Right lobe of liver (tissue), 6 donors: ENCODE measurements around the gene SIK2. TPM values are rescaled to one million over a fixed set of nuclear protein-coding genes. Genes with fewer than 3 reads are reported as not detected.

Experiments
- ATAC-seq, 4 donors: fragments of 200-7000 bp; cut with Tn5 transposase; one replicate each; pipeline ENCODE4 v1.9.1; 2020; ENCODE audit warnings: mild to moderate bottlenecking in 4 of 4, moderate library complexity in 4 of 4
- DNase-seq, 3 donors: peaks; one replicate each; pipeline ENCODE4 v3.0.0-alpha.2; 2020
- H3K27ac ChIP-seq, 3 donors: fragments of 200-600 bp; one replicate each; pipeline ENCODE4 v1.8.0; 2022
- H3K27me3 ChIP-seq, 2 donors: fragments of 200-600 bp; one replicate each; pipeline ENCODE4 v1.8.0; 2022
- H3K36me3 ChIP-seq, 4 donors: fragments of 200-600 bp; sonication (generic) in 1 of 4; one replicate each; pipeline versions ENCODE4 v1.5.1 to v1.8.0; 2017 to 2022; ENCODE audit warnings: control low read depth in 1 of 4
- H3K4me1 ChIP-seq, 4 donors: fragments of 200-600 bp; sonication (generic) in 1 of 4; one replicate each; pipeline versions ENCODE4 v1.5.1 to v1.8.0; 2017 to 2022; ENCODE audit warnings: control low read depth in 1 of 4
- H3K4me3 ChIP-seq, 3 donors: fragments of 200-600 bp; one replicate each; pipeline ENCODE4 v1.8.0; 2022
- H3K9me3 ChIP-seq, 4 donors: fragments of 200-600 bp; sonication (generic) in 1 of 4; one replicate each; pipeline versions ENCODE4 v1.5.1 to v1.8.0; 2017 to 2022; ENCODE audit warnings: control low read depth in 1 of 4
- POLR2A ChIP-seq: fragments of 450-650 bp; IDR thresholded peaks from one replicate; pipeline ENCODE4 v1.6.1; 2017; ENCODE audit warnings: antibody characterized with exemption, mild to moderate bottlenecking
- WGBS: methylation state at CpG from one replicate; pipeline ENCODE4 v1.1.6; 2018; ENCODE audit warnings: low coverage, low lambda C conversion rate; ENCODE audit not compliant: insufficient coverage; ENCODE audit errors: missing lambda C conversion rate; 5-methylcytosine and 5-hydroxymethylcytosine counted together
- intact Hi-C, 2 donors: fragments of 100-400 bp; cut with DNase I; formaldehyde crosslinking; loops; one replicate each; pipeline versions ENCODE4 v1.11.2 to v1.14.1; 2022
- total RNA-seq, 6 experiments: library from RNA; depleted of rRNA in 2 of 6; stranded (reverse); fragments of >200 nt in 2 of 6; fragmentation: NEBNext Ultra II Directional in 3 of 6; extraction: Animal tissue kit (Norgen Biotek cat#: 25700) in 3 of 6; gene quantifications; one replicate each; pipeline versions ENCODE4 v1.1.0 to v1.2.4, GENCODE V29; 2016 to 2023
- TF ChIP-seq, protein P1 (sequence below), 4 donors: fragments of 200-600 bp in 3 of 4; fragments of 450-650 bp in 1 of 4; IDR thresholded peaks; one replicate each; pipeline versions ENCODE4 v1.5.1 to v1.8.0; 2016 to 2022; ENCODE audit warnings: antibody characterized with exemption in 4 of 4, mild to moderate bottlenecking in 2 of 4
- donor health status: DM: no; HTN: yes; CAD: no.
- donor health status: DM: no; HTN: no; CAD: no.
- donor health status: DM: no; HTN: no; CAD: no.
- donor health status: DM: no; HTN: yes; CAD: no.
- donor health status: DM: no; HTN: yes; CAD: no.

Gene SIK2
- total RNA-seq, 6 experiments from 2014 or later = 15.4 to 39.5 (median 26.4) TPM

DNA sequence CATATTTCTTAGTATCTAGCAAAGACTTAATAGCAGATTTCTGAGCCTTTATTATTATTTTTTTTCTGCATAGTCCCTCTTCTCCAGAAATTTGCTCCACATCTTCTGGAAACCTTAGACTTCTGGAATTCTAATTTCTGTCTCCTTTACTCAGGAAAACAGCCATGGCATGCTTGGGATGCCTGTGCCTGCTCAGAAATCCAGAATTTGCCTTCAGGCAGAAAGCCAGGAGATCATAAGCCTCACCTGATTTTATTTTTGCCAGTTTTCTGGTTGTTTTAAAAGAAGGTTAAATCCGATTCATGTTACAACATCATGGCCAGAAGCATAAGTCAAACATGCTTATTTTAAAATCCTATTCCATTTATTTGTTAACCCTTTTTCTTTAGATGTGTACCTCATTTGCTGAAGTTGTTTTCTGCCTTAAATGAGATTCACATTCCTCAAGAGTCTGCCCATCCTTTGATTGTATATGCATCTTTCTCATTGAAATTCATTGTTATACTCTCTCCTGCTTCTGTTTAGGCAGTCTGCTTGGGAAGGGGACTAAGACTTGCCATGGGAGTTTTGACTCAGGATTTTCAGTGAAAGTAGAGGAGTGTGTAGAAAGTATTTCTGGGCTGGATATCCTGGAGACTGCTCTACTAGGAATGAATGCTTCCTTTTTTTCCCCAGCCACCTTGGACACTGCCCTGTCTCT is 37.1 kb downstream of the SIK2 start:
- Histone ChIP-seq H3K27me3 (no peaks in the 10 kb centered on the region), H3K4me1 (peaks cover 0 to 12% (median 6%) of the 10 kb centered on the region in 4 donors), H3K4me3 (no peak overlapping the region), H3K9me3 (no peaks in the 10 kb centered on the region), H3K36me3 (peaks cover 0 to 6% (median 0%) of the 10 kb centered on the region in 4 donors), H3K27ac (no peak overlapping the region)
- ATAC-seq (no peak), DNase-seq (no peak)
- TF ChIP-seq, protein P1, sequence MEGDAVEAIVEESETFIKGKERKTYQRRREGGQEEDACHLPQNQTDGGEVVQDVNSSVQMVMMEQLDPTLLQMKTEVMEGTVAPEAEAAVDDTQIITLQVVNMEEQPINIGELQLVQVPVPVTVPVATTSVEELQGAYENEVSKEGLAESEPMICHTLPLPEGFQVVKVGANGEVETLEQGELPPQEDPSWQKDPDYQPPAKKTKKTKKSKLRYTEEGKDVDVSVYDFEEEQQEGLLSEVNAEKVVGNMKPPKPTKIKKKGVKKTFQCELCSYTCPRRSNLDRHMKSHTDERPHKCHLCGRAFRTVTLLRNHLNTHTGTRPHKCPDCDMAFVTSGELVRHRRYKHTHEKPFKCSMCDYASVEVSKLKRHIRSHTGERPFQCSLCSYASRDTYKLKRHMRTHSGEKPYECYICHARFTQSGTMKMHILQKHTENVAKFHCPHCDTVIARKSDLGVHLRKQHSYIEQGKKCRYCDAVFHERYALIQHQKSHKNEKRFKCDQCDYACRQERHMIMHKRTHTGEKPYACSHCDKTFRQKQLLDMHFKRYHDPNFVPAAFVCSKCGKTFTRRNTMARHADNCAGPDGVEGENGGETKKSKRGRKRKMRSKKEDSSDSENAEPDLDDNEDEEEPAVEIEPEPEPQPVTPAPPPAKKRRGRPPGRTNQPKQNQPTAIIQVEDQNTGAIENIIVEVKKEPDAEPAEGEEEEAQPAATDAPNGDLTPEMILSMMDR (IDR thresholded peaks at IDR 0.05) = no peak
- TF ChIP-seq POLR2A = no peak
- WGBS = 33% methylated on average over 1 of the region's 1 CpG
- intact Hi-C loops = no loop called here

GRCh38 chr11:111641339-111642015 is 39.2 kb downstream of the SIK2 start:
- Histone ChIP-seq H3K27me3 (no peaks in the 10 kb centered on the region), H3K9me3 (no peaks in the 10 kb centered on the region), H3K27ac (no peak overlapping the region), H3K36me3 (peaks cover 0 to 6% (median 0%) of the 10 kb centered on the region in 4 donors), H3K4me1 (peaks cover 0 to 9% (median 2%) of the 10 kb centered on the region in 4 donors), H3K4me3 (no peak overlapping the region)
- ATAC-seq = peak in 1 of 4 donors; percentile 21
- intact Hi-C loops = no loop called here
- no peak for DNase-seq
- TF ChIP-seq, protein P1 (IDR thresholded peaks at IDR 0.05) = no peak
- no peak for TF ChIP-seq POLR2A
- WGBS = 71% methylated on average over 2 of the region's 2 CpGs

DNA sequence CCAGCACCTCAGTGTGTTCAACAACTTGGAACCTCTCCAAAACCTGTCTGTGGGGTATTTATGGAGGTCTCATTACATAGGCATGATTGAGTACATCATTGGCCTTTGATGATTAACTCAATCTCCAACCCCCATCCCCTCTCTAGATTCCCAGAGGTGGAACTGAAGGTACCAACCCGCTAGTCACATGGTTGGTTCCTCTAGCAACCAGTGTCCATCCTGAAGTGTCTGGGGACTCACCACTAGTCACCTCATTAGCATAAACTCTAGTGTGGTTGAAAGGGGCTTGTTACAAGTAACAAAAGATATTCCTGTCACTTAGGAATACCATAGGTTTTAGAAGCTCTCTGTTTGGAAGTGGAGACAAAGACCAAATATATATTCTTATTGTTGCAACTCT is 40.3 kb downstream of the SIK2 start:
- ATAC-seq (peak in 1 of 4 donors; percentile 20), DNase-seq (no peak)
- Histone ChIP-seq H3K27me3 (no peaks in the 10 kb centered on the region), H3K27ac (no peak overlapping the region), H3K4me1 (peaks cover 0 to 9% (median 2%) of the 10 kb centered on the region in 4 donors), H3K4me3 (no peak overlapping the region), H3K36me3 (peaks cover 0 to 6% (median 0%) of the 10 kb centered on the region in 4 donors), H3K9me3 (no peaks in the 10 kb centered on the region)
- 100% methylated on average over 1 of the region's 1 CpG for WGBS
- intact Hi-C loops = no loop called here
- TF ChIP-seq, protein P1 (IDR thresholded peaks at IDR 0.05) = no peak
- no peak for TF ChIP-seq POLR2A

- WGBS = 89% methylated on average over 1 of the region's 1 CpG
- Histone ChIP-seq H3K36me3 (peaks cover 0 to 3% (median 0%) of the 10 kb centered on the region in 4 donors), H3K27me3 (no peaks in the 10 kb centered on the region), H3K4me3 (no peak overlapping the region), H3K9me3 (no peaks in the 10 kb centered on the region), H3K27ac (no peak overlapping the region), H3K4me1 (no peaks in the 10 kb centered on the region)
- no peak for ATAC-seq
- intact Hi-C loops = no loop called here
- no peak for TF ChIP-seq POLR2A
- TF ChIP-seq, protein P1 (IDR thresholded peaks at IDR 0.05) = no peak
- no peak for DNase-seq
These were observed 42.7 kb downstream of the SIK2 start for GRCh38 chr11:111644922-111645321.
